ENCODE results near the gene NPAS2. TPM values are rescaled to one million over a fixed set of nuclear protein-coding genes. Genes with fewer than 3 reads are reported as not detected.

NPAS2 gene
- total RNA-seq, 1 donor from 2014 or later = 72.6 TPM

DNA sequence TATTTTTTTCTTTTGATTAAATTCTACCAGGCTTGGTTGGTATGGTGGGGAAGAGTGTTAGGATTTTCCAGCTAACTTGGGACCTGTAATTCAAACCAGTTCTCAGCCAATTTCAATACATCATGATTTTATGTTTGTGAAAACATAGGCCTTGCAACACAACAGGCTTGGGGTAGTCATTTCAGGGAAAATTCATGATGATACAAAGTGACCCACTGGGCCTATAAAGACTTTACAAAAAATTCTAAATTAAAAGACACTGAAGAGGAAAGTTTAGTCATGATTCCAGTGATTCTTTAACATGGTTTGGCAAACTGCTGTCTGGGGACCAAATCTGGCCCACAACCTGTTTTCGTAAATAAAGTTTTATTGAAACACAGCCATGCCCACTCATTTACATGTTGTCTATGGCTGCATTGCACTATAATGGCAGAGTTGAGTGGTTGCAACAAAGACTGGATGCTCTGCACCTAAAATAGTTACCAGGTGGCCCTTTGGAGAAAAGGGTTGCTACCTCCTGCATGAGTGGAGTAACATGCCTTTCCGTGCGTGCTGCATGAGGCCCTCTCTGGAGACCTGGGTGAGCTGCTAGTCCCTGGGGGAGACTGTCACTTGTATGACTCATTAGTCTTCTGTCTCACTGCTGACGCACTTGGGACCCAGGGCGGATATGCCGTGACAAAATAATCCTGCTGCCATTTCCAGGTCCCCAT, 73.6 kb downstream of the NPAS2 start:
- Histone ChIP-seq H3K27ac (peak overlapping the region in 1 of 2 donors; percentile 63), H3K27me3 (no peaks in the 10 kb centered on the region), H3K4me3 (no peak overlapping the region), H3K9me3 (no peaks in the 10 kb centered on the region), H3K4me1 (peaks cover 3 to 6% of the 10 kb centered on the region in 2 donors), H3K36me3 (no peaks in the 10 kb centered on the region)
- TF ChIP-seq, protein P1, sequence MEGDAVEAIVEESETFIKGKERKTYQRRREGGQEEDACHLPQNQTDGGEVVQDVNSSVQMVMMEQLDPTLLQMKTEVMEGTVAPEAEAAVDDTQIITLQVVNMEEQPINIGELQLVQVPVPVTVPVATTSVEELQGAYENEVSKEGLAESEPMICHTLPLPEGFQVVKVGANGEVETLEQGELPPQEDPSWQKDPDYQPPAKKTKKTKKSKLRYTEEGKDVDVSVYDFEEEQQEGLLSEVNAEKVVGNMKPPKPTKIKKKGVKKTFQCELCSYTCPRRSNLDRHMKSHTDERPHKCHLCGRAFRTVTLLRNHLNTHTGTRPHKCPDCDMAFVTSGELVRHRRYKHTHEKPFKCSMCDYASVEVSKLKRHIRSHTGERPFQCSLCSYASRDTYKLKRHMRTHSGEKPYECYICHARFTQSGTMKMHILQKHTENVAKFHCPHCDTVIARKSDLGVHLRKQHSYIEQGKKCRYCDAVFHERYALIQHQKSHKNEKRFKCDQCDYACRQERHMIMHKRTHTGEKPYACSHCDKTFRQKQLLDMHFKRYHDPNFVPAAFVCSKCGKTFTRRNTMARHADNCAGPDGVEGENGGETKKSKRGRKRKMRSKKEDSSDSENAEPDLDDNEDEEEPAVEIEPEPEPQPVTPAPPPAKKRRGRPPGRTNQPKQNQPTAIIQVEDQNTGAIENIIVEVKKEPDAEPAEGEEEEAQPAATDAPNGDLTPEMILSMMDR (IDR thresholded peaks at IDR 0.05) = no peak
- DNase-seq (ENCODE audit: low spot score in 2 of 2) = no peak
- intact Hi-C loops (cut with DNase I) = loop anchor here (5.0 kb wide), 1 partner anchor 84 kb away; no protein-coding TSS in a partner anchor

DNA sequence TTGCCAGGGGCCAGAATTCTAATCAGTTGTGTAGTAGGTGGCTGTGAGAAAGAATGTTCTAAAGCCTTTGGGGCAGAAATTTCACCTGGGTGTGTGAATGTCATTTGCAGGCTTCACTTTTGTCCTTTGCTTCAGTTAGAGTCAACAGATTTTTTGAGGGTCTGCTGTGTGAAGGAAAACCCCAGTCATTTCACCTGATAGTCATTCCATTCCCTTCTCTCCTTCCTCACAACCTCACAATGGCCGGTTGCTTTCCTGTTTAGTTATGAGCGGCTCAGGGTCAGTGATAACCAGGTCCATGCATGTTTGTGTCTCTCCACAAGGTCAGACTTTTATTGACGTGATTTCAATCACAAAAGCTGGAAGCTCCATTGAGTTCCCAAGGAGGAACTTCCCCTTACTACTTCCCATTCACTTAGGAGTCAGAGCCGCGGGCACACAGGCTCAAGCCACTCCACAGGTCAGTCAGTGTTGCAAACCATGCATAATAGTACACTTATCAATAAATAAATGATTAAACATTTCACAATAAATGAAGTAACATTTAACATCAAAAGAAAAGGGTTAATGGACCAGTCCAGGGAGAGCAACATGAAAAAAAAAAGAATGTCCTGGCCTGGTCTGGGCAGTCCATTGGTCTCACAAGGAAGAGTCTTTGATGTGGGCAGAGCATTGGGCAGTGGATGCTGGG, 74.3 kb downstream of the NPAS2 start:
- peaks cover 3 to 6% of the 10 kb centered on the region in 2 donors for H3K4me1 ChIP-seq
- no peaks in the 10 kb centered on the region for H3K36me3 ChIP-seq
- no peaks in the 10 kb centered on the region for H3K9me3 ChIP-seq
- no peak for DNase-seq (ENCODE audit: low spot score in 2 of 2)
- H3K27ac ChIP-seq = no peak overlapping the region
- H3K4me3 ChIP-seq = no peak overlapping the region
- intact Hi-C loops (cut with DNase I) = loop anchor here (5.0 kb wide), 1 partner anchor 83 kb away; no protein-coding TSS in a partner anchor
- TF ChIP-seq, protein P1 (IDR thresholded peaks at IDR 0.05) = no peak
- no peaks in the 10 kb centered on the region for H3K27me3 ChIP-seq

DNA sequence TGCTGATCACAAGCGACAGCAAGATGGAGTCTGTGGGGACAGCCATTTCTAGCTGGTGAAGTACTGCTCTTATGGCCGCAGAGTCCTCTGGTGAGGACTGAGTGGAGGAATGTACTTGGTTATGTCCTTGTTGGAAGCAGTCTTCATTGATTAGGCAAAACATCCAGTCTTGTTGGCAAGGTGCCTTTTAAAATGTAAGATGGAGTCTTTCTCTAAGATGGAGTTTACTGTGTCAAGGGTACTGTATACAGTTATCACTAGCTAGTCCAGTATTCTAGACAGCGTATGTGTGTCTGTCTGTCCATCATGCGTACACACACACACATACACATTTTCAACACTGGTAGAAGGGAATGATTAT, 74.8 kb downstream of the NPAS2 start:
- Histone ChIP-seq H3K27ac (no peak overlapping the region), H3K27me3 (no peaks in the 10 kb centered on the region), H3K4me3 (no peak overlapping the region), H3K36me3 (no peaks in the 10 kb centered on the region), H3K4me1 (peaks cover 3 to 6% of the 10 kb centered on the region in 2 donors), H3K9me3 (no peaks in the 10 kb centered on the region)
- intact Hi-C loops (cut with DNase I) = loop anchor here (5.0 kb wide), 1 partner anchor 83 kb away; no protein-coding TSS in a partner anchor
- no peak for DNase-seq (ENCODE audit: low spot score in 2 of 2)
- TF ChIP-seq, protein P1 (IDR thresholded peaks at IDR 0.05) = no peak

DNA sequence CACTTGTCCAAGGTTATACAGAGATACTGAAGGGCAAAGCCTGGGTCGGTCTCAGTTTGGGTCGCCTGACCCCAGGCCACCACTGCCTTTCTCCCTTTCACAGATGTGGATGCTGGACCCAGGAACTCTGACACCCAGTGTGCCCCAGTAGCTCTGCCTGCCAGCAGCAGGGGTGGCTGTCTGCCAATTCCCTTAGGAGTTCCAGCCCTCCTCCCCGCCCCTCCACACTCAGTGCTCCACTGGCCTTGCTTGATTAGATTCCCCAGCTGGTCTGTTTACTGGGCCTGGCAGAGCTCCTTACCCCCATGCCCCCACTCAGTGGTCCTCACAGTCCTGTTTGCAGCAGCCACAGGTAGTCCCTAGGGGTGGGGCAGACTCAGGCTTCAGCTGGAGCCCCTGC, 75.5 kb downstream of the NPAS2 start:
- Histone ChIP-seq H3K27me3 (no peaks in the 10 kb centered on the region), H3K4me3 (no peak overlapping the region), H3K4me1 (peaks cover 3 to 6% of the 10 kb centered on the region in 2 donors), H3K36me3 (no peaks in the 10 kb centered on the region), H3K27ac (no peak overlapping the region), H3K9me3 (no peaks in the 10 kb centered on the region)
- intact Hi-C loops (cut with DNase I) = no loop called here
- TF ChIP-seq, protein P1 (IDR thresholded peaks at IDR 0.05) = no peak
- DNase-seq (ENCODE audit: low spot score in 2 of 2) = no peak

DNA sequence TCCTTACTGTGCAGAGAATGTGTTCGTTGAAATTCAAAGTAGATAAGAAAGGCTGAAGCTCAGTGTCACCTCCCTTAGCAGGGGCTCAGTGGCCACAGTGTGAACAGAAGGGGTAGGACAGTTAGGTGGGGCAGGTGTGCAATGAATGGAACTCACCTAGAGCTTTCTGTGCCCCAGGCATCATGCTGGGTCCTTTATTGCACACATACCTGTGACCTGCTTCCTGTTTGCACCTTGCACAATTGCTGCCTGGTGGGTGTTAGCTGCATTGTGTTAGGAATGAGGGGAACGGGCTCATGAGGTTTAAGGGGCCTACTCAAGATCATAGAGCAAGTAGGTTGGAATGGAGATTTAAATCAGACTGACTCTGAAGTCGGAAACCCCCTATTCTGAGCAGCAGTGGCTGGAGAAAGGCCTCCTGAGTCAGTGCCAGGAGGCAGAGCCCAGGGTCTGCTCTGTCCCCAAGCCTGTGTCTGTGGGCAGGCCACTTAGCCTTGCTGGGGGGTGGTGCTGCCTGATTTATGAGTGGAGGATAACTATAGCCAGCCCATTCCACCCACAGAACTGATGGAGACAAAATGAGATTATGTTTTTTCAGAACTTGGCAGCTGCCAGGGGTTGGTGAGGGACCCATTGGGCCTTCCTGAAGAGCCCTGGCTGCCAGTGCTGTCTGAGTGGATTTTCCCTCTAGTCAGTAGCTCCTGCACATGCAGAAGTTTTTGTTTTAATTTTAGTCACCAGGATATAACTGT, 76.2 kb downstream of the NPAS2 start:
- intact Hi-C loops (cut with DNase I) = no loop called here
- TF ChIP-seq, protein P1 (IDR thresholded peaks at IDR 0.05) = no peak
- no peaks in the 10 kb centered on the region for H3K27me3 ChIP-seq
- peaks cover 3 to 6% of the 10 kb centered on the region in 2 donors for H3K4me1 ChIP-seq
- no peaks in the 10 kb centered on the region for H3K9me3 ChIP-seq
- H3K27ac ChIP-seq = no peak overlapping the region
- H3K4me3 ChIP-seq = no peak overlapping the region
- DNase-seq (ENCODE audit: low spot score in 2 of 2) = no peak
- H3K36me3 ChIP-seq = no peaks in the 10 kb centered on the region

Measured in ascending aorta (tissue), 2 donors.